GM21360 (cell line): ENCODE data around the gene SRGAP1.
"Not testable (repeated sequence)": the region's sequence is repeated elsewhere in the genome, so short reads cannot be mapped to it uniquely, and the experiment has no call there.

Experiments used
- ATAC-seq: cut with Tn5 transposase; IDR thresholded peaks from one replicate; pipeline ENCODE4 v1.9.1; 2021; ENCODE audit warnings: mild to moderate bottlenecking, moderate library complexity; ENCODE audit not compliant: unreplicated experiment

Gene SRGAP1

GRCh38 chr12:64072916-64073575 is 228.5 kb downstream of the SRGAP1 start:
- no peak for ATAC-seq

DNA sequence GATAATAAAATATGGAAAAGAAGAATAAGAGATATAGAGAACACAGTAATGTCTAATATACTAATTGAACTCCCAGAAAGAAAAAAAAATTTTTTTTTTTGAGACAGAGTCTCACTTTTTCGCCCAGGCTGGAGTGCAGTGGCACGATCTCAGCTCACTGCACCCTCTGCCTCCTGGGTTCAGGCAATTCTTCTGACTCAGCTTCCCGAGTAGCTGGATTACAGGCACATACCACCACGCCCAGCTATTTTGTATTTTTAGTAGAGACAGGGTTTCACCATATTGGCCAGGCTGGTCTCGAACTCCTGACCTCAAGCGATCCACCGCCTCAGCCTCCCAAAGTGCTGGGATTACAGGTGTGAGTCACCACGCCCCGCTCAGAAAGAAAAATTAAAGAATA is 232.1 kb downstream of the SRGAP1 start:
- ATAC-seq, result not testable (repeated sequence)

GRCh38 chr12:64077922-64078321 is 233.4 kb downstream of the SRGAP1 start:
- ATAC-seq, result no peak

- no peak for ATAC-seq
Observed at GRCh38 chr12:64080319-64081007, 236.0 kb downstream of the SRGAP1 start.

DNA sequence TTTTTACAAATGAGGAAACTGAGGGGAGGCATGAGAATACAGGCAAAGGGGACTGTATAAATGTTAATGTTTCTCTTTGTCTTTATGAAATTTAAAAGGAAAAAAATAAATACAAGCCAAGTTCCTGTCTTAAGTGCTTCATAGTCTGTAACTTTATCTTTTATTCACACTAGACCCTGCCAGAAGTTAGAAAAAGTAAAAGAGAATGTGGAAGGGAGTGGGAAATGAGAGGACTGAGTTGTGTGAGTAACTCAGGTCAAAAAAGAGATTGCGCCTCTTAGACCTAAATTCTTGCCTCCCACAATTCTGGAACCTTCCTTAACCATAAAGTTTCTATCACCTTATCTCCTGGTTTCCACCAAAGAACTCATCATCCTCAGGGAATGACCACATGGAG is 236.5 kb downstream of the SRGAP1 start:
- no peak for ATAC-seq

GRCh38 chr12:64082116-64082515 is 237.6 kb downstream of the SRGAP1 start:
- ATAC-seq, result no peak

DNA sequence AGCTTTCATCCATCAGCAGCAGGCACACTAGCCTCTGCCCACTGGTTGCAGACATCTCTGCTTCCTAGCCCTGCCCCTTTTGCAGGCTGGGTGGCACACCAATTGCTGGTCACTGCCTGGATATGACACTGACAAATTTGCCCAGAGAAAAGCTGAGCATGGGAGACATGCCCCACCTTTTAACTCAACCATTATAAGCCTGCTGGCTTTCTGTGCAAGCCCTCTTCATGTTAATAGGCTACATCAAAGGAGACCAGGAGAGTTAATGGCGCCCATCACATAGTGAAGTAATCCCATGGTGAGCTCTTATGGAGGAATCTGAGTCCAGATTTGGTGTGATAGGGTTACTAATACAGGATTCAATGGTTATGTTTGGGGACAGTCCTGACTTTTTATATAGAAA is 238.4 kb downstream of the SRGAP1 start:
- no peak for ATAC-seq

DNA sequence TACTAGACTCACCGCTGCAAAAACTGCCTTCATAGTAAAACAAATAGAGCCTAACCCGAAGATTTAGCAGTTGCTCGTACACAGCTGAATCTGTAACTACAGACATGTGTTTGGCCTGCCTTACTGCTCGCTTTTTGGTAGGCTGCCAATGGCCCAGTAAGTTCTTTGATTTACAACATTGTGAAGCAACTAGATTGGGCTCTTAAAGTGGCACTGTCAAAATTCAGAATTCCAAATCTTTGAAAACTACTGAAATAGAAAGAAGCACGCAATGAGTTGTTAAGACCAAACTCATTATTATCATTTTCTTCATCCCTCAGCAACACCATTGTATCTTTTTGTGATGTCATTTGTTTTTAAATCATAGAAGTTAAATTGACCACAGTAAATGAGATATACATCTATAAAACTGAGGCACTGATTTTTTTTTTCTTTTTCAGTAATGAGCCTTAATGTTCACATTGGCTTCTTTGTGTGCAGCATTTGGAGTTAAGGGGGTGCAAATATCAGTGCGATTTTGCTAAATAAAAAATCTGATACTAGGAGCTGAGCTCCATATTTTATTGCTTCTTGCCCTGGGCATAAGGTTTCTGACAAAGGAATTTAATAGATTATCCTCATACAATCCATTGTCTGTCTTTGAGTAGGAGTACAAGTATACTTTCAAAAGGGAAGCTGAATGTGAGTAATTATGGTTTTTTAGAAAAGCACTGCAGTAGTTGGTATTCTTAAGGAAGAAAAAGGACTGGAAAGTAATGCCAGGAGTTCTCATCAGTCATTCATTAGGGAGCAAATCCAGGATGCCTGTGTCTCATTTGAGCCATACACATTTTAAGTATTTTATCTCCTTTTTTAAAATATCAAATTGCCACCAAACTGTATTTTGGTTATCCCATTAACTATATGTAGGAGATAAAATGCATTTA is 239.0 kb downstream of the SRGAP1 start:
- no peak for ATAC-seq

DNA sequence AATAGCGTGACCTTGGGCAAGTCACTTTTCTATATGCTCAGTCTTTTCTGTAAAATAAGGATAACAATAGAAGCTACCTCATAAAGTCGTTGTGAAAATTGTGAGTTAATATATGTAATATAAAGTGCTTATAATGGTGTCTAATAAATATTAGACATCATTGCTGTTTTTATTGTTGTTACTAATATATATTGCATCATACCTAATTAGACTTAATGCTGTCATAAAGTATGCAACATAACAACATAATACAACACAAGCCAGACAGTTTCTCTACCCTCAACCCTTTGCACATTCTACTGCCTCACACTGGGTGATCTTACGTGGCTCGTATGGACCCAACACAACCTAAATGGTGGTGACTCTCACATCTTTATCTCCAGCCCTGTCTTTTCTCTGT is 240.7 kb downstream of the SRGAP1 start:
- ATAC-seq, result no peak

DNA sequence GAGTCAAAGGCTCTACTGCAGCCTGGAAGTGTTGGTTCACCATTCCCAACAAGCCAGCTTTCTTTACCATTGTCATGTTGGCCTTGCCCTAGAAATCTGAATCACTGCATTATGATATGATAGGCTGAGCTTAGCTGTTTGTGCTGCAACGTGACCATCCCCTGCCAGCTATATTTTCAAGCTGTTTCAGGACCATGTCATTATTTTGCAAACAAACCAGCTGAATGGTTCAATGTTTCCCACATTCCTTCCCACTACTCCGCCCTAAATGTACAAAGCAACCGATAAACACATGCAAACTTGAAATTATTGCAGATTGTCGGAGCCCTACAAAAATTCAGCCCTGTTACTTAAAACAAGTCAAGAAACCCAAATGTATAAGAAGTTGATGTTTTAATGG is 241.5 kb downstream of the SRGAP1 start:
- no peak for ATAC-seq

- no peak for ATAC-seq
Observed at GRCh38 chr12:64086946-64087345, 242.4 kb downstream of the SRGAP1 start.

DNA sequence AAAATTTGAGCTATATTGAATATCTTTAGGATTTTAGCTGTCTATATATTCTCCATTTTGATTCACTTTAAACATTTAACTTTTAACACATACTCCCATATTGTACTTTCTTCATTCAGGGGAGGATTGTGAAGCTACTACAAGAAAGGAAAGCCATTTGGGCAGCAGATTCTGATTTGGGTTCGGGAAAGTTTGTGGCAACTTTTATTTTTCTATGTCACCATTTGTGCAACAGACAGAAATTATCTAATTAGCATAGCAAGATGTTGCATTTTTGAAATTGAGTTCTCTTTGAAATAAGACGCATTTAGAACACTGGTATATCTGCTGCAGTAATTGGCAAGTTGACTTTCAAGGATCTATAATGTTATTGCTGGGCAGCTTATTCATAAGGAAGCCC is 243.3 kb downstream of the SRGAP1 start:
- ATAC-seq, result no peak

GRCh38 chr12:64088431-64089349 is 244.2 kb downstream of the SRGAP1 start:
- ATAC-seq, result no peak

- ATAC-seq, result no peak
Observed at GRCh38 chr12:64090047-64090446, 245.5 kb downstream of the SRGAP1 start.

DNA sequence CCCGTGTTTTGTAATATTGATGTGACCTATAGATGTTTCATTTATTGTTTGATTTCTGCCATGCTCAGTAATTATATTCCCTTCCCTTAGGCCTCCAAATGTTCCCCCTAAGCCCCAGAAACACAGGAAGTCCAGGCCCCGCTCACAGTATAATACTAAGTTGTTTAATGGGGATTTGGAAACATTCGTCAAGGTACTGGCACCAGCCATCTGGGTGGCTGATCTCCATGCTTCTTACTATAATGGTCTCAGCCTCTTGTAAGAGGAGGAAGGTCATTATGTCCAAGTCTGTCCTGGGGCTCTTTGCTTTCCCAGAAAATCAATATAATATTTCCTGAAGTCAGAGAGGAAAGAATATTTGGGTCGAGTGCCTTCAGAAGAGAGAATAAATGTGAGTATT is 246.7 kb downstream of the SRGAP1 start:
- no peak for ATAC-seq

DNA sequence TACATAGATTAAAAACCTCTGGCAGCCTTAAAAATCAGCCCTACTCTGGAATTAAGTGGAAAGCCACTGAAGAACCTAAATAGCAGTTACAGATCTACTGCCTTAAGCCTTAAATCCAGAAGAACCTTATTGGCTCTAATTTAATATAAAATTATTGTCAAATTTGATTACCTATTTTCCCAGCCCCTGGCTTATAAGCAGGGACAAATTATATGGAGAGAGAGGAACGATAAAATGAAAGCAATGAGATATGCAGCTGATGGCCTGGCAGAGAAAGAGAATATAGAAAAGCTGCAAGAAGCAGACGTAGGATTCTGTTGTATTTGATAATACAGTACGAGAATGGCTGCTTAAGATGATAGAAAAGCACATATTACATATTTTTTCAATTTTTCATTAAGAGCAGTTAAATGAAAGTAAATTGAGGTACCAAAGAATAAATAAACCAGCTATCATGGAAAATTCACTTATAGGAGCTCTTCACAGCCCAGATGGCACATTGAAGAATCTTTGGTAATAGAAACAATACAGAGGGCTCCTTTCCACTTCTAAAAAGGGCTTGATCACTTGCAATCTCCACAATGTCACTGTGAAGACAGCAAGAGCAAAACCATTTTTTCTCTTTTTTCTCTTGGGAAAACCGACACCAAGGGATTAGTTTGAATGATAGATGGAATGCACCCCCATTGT is 248.2 kb downstream of the SRGAP1 start:
- ATAC-seq, result no peak

DNA sequence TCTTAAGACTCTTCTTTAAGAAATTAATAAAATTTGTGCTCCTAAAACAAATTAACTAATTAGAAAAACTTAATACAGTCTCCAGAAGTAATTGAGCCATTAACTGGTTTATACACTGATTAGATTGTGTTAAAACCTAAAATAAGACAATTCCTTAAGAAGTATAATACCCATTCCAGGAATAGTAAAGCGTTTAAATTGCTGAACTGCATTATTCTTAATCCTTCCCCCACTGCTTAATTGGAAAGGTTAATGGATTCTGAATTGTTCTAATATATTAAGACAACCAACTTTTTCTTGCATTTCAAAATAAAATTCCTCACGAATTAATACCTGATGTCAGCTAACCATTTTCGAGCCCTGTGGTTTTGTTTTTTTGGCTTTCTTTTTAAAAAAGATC is 249.2 kb downstream of the SRGAP1 start:
- no peak for ATAC-seq

DNA sequence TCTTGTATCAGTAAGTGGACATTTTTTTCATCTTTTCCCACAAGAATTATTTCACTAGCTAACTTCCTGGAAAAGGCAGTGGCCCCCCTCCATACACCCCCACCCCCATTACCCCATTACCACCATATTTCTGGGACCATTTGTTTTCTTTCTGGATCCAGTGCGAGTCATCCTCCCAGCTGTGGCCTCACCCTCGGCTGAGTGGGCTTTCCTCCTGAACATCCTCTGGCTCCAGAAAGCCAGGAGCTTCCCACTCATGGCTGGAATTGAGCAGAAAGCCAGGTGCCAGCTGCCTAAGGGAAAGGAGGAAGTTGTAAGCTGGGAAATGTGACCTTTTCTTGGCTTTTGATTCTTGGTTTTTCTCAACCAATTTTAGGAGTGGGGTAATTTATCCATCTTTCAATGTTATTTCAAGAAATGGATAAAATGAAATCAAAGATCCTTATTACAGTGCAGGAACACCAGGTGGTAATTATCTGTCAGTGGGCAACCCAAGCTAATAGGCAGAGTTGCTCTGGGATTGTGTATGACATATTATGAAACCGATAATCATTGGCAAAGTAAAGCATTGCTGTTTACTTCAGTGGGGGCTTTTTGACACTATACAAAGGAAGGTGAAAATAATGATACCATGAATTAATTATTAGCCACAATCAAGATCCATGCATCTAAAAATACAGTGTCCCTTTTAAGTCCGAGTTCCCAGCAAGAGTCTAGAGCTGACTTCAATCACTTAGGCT is 253.0 kb downstream of the SRGAP1 start:
- no peak for ATAC-seq

- no peak for ATAC-seq
Observed at GRCh38 chr12:64098709-64099354, 254.3 kb downstream of the SRGAP1 start.
